BE2C (cell line): ENCODE measurements around the gene IL17A. TPM values are rescaled to one million over a fixed set of nuclear protein-coding genes. Genes with fewer than 3 reads are reported as not detected.

ENCODE experiments used
- DNase-seq: peaks from one replicate; pipeline ENCODE4 v3.0.0-alpha.2; 2020
- H3K27me3 ChIP-seq: fragments of 250-450 bp; sonication (Bioruptor Pico); 2 replicates; pipeline ENCODE4 v1.5.1; 2020; ENCODE audit warnings: mild to moderate bottlenecking
- H3K36me3 ChIP-seq: fragments of 250-450 bp; sonication (Bioruptor Pico); 2 replicates; pipeline ENCODE4 v1.5.1; 2020; ENCODE audit warnings: mild to moderate bottlenecking
- H3K4me1 ChIP-seq: fragments of 250-450 bp; sonication (Bioruptor Pico); 2 replicates; pipeline ENCODE4 v1.5.1; 2020
- H3K4me3 ChIP-seq: 2 replicates; pipeline ENCODE4 v1.5.1; 2011; ENCODE audit warnings: low read depth, low read length
- H3K9me3 ChIP-seq: fragments of 250-450 bp; sonication (Bioruptor Pico); 2 replicates; pipeline ENCODE4 v1.5.1; 2020
- CTCF ChIP-seq: IDR thresholded peaks from 2 replicates; pipeline ENCODE4 v1.5.1; 2012; ENCODE audit warnings: mild to moderate bottlenecking, low read depth, low read length
- polyA plus RNA-seq: library from polyadenylated mRNA; unstranded; fragments of >200 nt; gene quantifications from one replicate; pipeline ENCODE4 v1.2.1, GENCODE V29; 2012; ENCODE audit warnings: low read depth, missing spikeins; ENCODE audit not compliant: insufficient read length, insufficient read depth

IL17A gene
- not detected for polyA plus RNA-seq

DNA sequence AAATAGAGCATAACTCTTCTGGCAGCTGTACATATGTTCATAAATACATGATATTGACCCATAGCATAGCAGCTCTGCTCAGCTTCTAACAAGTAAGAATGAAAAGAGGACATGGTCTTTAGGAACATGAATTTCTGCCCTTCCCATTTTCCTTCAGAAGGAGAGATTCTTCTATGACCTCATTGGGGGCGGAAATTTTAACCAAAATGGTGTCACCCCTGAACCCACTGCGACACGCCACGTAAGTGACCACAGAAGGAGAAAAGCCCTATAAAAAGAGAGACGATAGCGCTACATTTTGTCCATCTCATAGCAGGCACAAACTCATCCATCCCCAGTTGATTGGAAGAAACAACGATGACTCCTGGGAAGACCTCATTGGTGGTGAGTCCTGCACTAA lies at the start of gene IL17A:
Gene IL17A, plus strand, starts transcription at position 301 of the 400 bp plus-strand sequence. Its CDS starts 57 bp downstream, at position 358.
- H3K27me3 ChIP-seq = peaks cover 18% of the 10 kb centered on the region
- TF ChIP-seq CTCF = no peak
- no peak within 1 kb of the TSS for H3K4me3 ChIP-seq
- H3K9me3 ChIP-seq = no peaks in the 10 kb centered on the region
- no peak for DNase-seq
- no peaks in the 10 kb centered on the region for H3K36me3 ChIP-seq
- no peaks in the 10 kb centered on the region for H3K4me1 ChIP-seq

- no peaks in the 10 kb centered on the region for H3K4me1 ChIP-seq
- peaks cover 9% of the 10 kb centered on the region for H3K27me3 ChIP-seq
- H3K9me3 ChIP-seq = no peaks in the 10 kb centered on the region
- no peak for TF ChIP-seq CTCF
- no peaks in the 10 kb centered on the region for H3K36me3 ChIP-seq
- DNase-seq = no peak
- H3K4me3 ChIP-seq = no peak overlapping the region
These were observed 49.2 kb upstream of the IL17A start for GRCh38 chr6:52136934-52137467.

- TF ChIP-seq CTCF = no peak
- DNase-seq = no peak
- Histone ChIP-seq H3K36me3 (no peaks in the 10 kb centered on the region), H3K4me3 (no peak overlapping the region), H3K27me3 (peaks cover 9% of the 10 kb centered on the region), H3K4me1 (no peaks in the 10 kb centered on the region), H3K9me3 (no peaks in the 10 kb centered on the region)
These were observed 47.9 kb upstream of the IL17A start for GRCh38 chr6:52138284-52138683.

- Histone ChIP-seq H3K36me3 (no peaks in the 10 kb centered on the region), H3K9me3 (no peaks in the 10 kb centered on the region), H3K27me3 (peaks cover 8% of the 10 kb centered on the region), H3K4me3 (no peak overlapping the region), H3K4me1 (no peaks in the 10 kb centered on the region)
- no peak for DNase-seq
- TF ChIP-seq CTCF = no peak
These were observed 46.0 kb upstream of the IL17A start for GRCh38 chr6:52139985-52140680.

DNA sequence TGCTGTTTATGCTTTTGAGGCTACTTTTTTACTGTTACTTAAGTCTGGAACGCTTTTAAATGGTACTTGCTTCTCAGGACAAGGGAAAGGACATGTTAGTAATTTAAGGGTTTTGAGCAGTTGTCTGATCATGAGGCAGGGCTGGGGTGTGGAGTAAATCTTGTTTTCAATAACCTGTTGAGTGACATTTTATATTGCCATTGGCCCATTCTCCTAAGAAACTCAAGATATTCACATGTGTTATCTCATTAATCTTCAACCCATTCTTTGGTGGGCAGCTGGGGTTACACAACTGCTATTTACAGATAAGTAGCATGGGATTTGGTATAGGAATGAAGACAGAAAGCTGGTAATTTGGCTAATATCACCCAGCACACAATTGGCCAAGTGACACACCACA lies 44.6 kb upstream of the IL17A start:
- Histone ChIP-seq H3K4me1 (no peaks in the 10 kb centered on the region), H3K27me3 (peaks cover 8% of the 10 kb centered on the region), H3K36me3 (no peaks in the 10 kb centered on the region), H3K9me3 (no peaks in the 10 kb centered on the region), H3K4me3 (no peak overlapping the region)
- DNase-seq = no peak
- no peak for TF ChIP-seq CTCF

GRCh38 chr6:52142556-52142955 lies 43.6 kb upstream of the IL17A start:
- Histone ChIP-seq H3K9me3 (no peaks in the 10 kb centered on the region), H3K27me3 (peaks cover 11% of the 10 kb centered on the region), H3K4me3 (no peak overlapping the region), H3K4me1 (no peaks in the 10 kb centered on the region), H3K36me3 (no peaks in the 10 kb centered on the region)
- no peak for TF ChIP-seq CTCF
- no peak for DNase-seq
